HAP-1 (cell line): ENCODE results near the gene TRPM3.

Experiments
- DNase-seq, 2 experiments: peaks; one replicate each; pipeline ENCODE4 v3.0.0-alpha.2; 2016 to 2020; ENCODE audit warnings: low spot score in 2 of 2
- H3K27me3 ChIP-seq: fragments of 250-450 bp; sonication (Bioruptor Pico); 2 replicates; pipeline ENCODE4 v1.5.1; 2020; ENCODE audit warnings: low read depth, mild to moderate bottlenecking, moderate library complexity
- H3K36me3 ChIP-seq: fragments of 250-450 bp; sonication (Bioruptor Pico); replicated peaks from 2 replicates; pipeline ENCODE4 v1.5.1; 2020; ENCODE audit warnings: mild to moderate bottlenecking
- H3K4me1 ChIP-seq: fragments of 250-450 bp; sonication (Bioruptor Pico); 2 replicates; pipeline ENCODE4 v1.5.1; 2020; ENCODE audit warnings: mild to moderate bottlenecking
- H3K4me3 ChIP-seq: fragments of 250-450 bp; sonication (Bioruptor Pico); 2 replicates; pipeline ENCODE4 v1.5.1; 2020; ENCODE audit warnings: mild to moderate bottlenecking, moderate library complexity
- H3K9me3 ChIP-seq: fragments of 250-450 bp; sonication (Bioruptor Pico); 2 replicates; pipeline ENCODE4 v1.5.1; 2020; ENCODE audit warnings: mild to moderate bottlenecking, moderate library complexity
- in situ Hi-C: fragments of 300-500 bp; cut with MboI; formaldehyde crosslinking; loops from 3 replicates; pipeline ENCODE4 v1.14.3; 2020; ENCODE audit warnings: low sequenced_read_pairs, inconsistent platforms, mixed read lengths

Gene TRPM3

DNA sequence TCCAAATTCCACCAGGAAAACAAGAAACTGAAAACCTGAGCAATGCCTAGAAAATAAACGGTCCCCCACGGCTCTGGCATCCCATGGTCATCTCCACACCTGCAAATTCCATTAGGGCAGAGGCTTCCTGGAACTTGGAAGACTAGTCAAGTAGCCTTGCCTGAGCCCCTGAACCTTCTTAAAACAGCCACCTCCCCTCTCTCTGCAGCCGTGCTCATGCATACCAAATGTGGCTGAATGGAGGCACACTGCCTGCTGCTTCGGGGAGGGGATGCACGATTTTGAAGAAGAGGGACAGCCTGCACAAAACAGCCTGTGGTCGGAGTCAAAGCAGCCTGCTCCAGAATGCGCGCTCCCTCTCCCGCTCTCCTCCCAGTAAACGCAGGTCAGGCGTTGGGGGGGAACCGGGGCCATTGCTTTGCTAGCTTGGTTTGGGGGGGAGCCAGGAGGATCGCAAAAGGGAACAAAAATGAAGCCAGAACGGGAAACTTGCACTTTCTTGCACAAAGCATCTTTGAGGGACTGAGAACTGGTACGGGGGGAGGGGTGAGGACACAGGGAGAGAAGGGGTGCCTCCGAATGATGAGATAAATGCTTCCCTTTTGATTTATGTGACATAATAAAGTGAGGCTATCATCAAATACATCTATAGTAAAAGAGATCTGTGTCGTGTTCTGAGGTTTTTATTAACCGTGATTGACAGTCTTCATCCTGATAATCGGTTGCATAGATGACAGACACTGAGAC, at the start of gene TRPM3:
TSS of gene TRPM3 (minus strand) at position 347 of the 747 bp plus-strand sequence. CDS start at position 80, 267 bp downstream.
- in situ Hi-C loops, result no loop called here
- H3K36me3 ChIP-seq, result no peaks in the 10 kb centered on the region
- H3K4me3 ChIP-seq, result no peak within 1 kb of the TSS
- no peaks in the 10 kb centered on the region for H3K9me3 ChIP-seq
- H3K27me3 ChIP-seq, result peaks cover 46% of the 10 kb centered on the region
- H3K4me1 ChIP-seq, result no peaks in the 10 kb centered on the region
- DNase-seq, result no peak

DNA sequence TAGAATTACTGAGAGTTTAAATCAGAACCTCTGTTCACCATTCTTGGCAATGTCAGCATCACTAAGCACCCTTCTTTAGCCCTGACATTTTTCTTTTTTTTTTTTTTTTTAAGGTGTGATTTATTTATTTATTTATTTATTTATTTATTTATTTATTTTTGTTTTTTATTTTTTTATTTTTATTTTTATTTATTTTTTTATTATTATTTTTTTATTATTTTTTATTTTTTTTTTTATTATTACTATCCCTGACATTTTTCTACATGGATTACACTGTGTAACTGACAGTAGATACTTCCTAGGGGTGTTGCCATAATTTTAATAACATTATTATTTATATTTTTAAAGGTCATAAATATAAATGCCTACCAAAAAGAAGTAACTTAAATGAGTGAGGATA, 47.0 kb upstream of the TRPM3 start:
- no peaks in the 10 kb centered on the region for H3K9me3 ChIP-seq
- H3K36me3 ChIP-seq, result no peaks in the 10 kb centered on the region
- in situ Hi-C loops, result no loop called here
- peaks cover 13% of the 10 kb centered on the region for H3K4me1 ChIP-seq
- no peak for DNase-seq
- no peaks in the 10 kb centered on the region for H3K27me3 ChIP-seq
- H3K4me3 ChIP-seq, result no peak overlapping the region

GRCh38 chr9:71162126-71162525, 40.7 kb upstream of the TRPM3 start:
- Histone ChIP-seq H3K4me3 (no peak overlapping the region), H3K27me3 (no peaks in the 10 kb centered on the region), H3K36me3 (no peaks in the 10 kb centered on the region), H3K9me3 (no peaks in the 10 kb centered on the region), H3K4me1 (no peaks in the 10 kb centered on the region)
- in situ Hi-C loops, result no loop called here
- no peak for DNase-seq

- DNase-seq, result no peak
- H3K9me3 ChIP-seq, result no peaks in the 10 kb centered on the region
- no peaks in the 10 kb centered on the region for H3K36me3 ChIP-seq
- H3K27me3 ChIP-seq, result no peaks in the 10 kb centered on the region
- H3K4me3 ChIP-seq, result no peak overlapping the region
- in situ Hi-C loops, result no loop called here
- H3K4me1 ChIP-seq, result no peaks in the 10 kb centered on the region
These were observed 36.3 kb upstream of the TRPM3 start for GRCh38 chr9:71157731-71158130.

- no peaks in the 10 kb centered on the region for H3K27me3 ChIP-seq
- no peak for DNase-seq
- no peak overlapping the region for H3K4me3 ChIP-seq
- H3K9me3 ChIP-seq, result no peaks in the 10 kb centered on the region
- in situ Hi-C loops, result no loop called here
- no peaks in the 10 kb centered on the region for H3K4me1 ChIP-seq
- H3K36me3 ChIP-seq, result no peaks in the 10 kb centered on the region
These were observed 25.9 kb upstream of the TRPM3 start for GRCh38 chr9:71147368-71147767.

DNA sequence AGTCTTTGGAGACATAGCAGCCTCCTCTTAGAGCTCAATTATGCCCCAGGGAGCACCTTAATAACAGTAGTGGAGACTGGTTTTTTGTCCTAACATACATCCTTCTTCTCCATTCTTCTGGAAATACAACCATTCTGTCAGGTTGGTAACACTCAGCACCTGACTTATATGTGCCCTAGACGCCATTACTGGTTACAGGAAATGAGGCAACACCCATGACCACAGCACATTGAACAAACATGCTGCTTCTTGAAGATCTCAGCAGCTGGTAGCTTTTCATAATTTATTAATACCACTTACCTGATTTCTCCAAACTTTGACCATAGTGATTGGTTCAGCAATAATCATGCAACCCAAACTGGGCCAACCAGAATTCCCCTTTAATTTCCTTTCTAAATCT, 25.1 kb upstream of the TRPM3 start:
- no peaks in the 10 kb centered on the region for H3K9me3 ChIP-seq
- no peaks in the 10 kb centered on the region for H3K4me1 ChIP-seq
- 0 out of 2 replicates have a peak, but pooled peaks cover 2% of the 10 kb centered on the region for H3K27me3 ChIP-seq
- DNase-seq, result no peak
- H3K36me3 ChIP-seq, result no peaks in the 10 kb centered on the region
- H3K4me3 ChIP-seq, result no peak overlapping the region
- in situ Hi-C loops, result no loop called here

GRCh38 chr9:71145179-71145578, 23.8 kb upstream of the TRPM3 start:
- H3K36me3 ChIP-seq, result no peaks in the 10 kb centered on the region
- in situ Hi-C loops, result no loop called here
- H3K4me1 ChIP-seq, result no peaks in the 10 kb centered on the region
- H3K4me3 ChIP-seq, result no peak overlapping the region
- peaks cover 6% of the 10 kb centered on the region; the same call in 1 of the 2 replicates for H3K27me3 ChIP-seq
- no peak for DNase-seq
- no peaks in the 10 kb centered on the region for H3K9me3 ChIP-seq

DNA sequence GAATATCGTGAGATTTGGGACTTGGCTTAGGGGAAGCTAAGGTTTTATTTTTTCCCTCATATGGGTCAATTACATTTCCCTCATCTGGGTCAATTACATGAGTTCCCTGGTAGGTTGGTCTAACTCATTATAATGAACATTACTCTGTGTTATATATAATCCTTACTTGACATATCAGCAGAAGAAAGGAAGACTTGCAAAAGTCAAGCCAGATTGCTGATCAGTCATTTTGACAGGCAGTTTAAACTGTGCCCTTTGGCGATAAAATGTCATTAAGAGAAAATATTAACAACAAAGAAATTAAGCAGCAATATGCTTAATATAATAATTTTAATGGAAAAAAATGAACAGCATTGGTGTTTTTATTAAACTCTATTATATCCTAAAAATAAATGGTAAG, 23.1 kb upstream of the TRPM3 start:
- Histone ChIP-seq H3K9me3 (no peaks in the 10 kb centered on the region), H3K27me3 (peaks cover 6% of the 10 kb centered on the region; the same call in 1 of the 2 replicates), H3K4me1 (no peaks in the 10 kb centered on the region), H3K36me3 (no peaks in the 10 kb centered on the region), H3K4me3 (no peak overlapping the region)
- no peak for DNase-seq
- in situ Hi-C loops, result no loop called here

DNA sequence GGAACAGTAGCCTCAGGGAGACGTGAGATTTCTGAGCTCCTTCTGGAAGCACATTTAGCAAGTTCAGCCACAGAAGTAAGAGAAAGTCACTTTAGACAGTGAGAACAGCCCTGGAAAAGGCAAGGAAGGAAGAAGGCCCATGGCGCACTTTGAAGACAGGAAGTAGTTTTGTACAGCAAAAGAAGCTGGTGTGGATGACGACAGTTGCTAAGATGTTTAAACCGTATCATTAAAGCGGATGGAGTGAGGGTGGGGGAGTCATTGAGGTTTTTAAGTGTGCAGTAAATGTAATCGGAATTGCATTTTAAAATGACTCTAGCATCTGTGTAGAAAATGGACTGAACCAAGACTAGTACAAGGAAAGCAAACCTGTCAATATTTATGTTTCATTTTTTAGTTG, 15.3 kb upstream of the TRPM3 start:
- no peaks in the 10 kb centered on the region for H3K9me3 ChIP-seq
- H3K4me3 ChIP-seq, result no peak overlapping the region
- no peaks in the 10 kb centered on the region for H3K36me3 ChIP-seq
- DNase-seq, result no peak
- H3K4me1 ChIP-seq, result peaks cover 1% of the 10 kb centered on the region; the same call in 1 of the 2 replicates
- peaks cover 12% of the 10 kb centered on the region for H3K27me3 ChIP-seq
- in situ Hi-C loops, result no loop called here

DNA sequence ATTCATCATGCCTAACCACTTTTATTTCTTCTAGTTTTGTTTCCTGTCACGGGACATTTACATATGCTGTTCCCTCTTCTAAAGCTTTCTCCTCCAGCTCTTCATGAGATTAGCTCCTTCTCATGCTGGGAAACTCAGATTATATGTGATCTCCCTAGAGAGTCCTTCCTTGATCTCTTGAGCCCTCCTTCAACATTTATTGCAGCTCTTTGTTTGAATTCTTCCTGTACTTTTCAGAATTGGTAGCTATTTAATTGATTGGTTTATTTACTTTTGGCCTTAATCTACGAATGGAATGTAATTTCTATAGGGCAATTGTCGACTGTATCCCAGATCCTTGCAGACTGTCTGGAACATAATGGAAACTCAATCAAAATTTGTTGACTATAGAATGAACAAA, 9.7 kb upstream of the TRPM3 start:
- in situ Hi-C loops, result no loop called here
- peak in 1 of 2 experiments; percentile 84 for DNase-seq

GRCh38 chr9:71130521-71130920, 9.1 kb upstream of the TRPM3 start:
- Histone ChIP-seq H3K9me3 (no peaks in the 10 kb centered on the region), H3K4me1 (peaks cover 5% of the 10 kb centered on the region; the same call in 1 of the 2 replicates), H3K36me3 (no peaks in the 10 kb centered on the region), H3K27me3 (peaks cover 25% of the 10 kb centered on the region), H3K4me3 (no peak overlapping the region)
- no peak for DNase-seq
- in situ Hi-C loops, result no loop called here

More for the DNA sequence above, 9.7 kb upstream of the TRPM3 start:
- Histone ChIP-seq H3K27me3 (peaks cover 28% of the 10 kb centered on the region), H3K4me3 (no peak overlapping the region), H3K4me1 (peaks cover 5% of the 10 kb centered on the region; the same call in 1 of the 2 replicates), H3K9me3 (no peaks in the 10 kb centered on the region), H3K36me3 (no peaks in the 10 kb centered on the region)

GRCh38 chr9:71128796-71129195, 7.4 kb upstream of the TRPM3 start:
- in situ Hi-C loops, result no loop called here
- Histone ChIP-seq H3K4me3 (no peak overlapping the region), H3K36me3 (no peaks in the 10 kb centered on the region), H3K9me3 (no peaks in the 10 kb centered on the region), H3K4me1 (peaks cover 5% of the 10 kb centered on the region; the same call in 1 of the 2 replicates), H3K27me3 (peaks cover 32% of the 10 kb centered on the region)
- no peak for DNase-seq

GRCh38 chr9:71127301-71127700, 5.9 kb upstream of the TRPM3 start:
- no peak overlapping the region for H3K4me3 ChIP-seq
- no peaks in the 10 kb centered on the region for H3K9me3 ChIP-seq
- H3K4me1 ChIP-seq, result peaks cover 5% of the 10 kb centered on the region; the same call in 1 of the 2 replicates
- in situ Hi-C loops, result no loop called here
- peaks cover 45% of the 10 kb centered on the region for H3K27me3 ChIP-seq
- no peak for DNase-seq
- H3K36me3 ChIP-seq, result no peaks in the 10 kb centered on the region

DNA sequence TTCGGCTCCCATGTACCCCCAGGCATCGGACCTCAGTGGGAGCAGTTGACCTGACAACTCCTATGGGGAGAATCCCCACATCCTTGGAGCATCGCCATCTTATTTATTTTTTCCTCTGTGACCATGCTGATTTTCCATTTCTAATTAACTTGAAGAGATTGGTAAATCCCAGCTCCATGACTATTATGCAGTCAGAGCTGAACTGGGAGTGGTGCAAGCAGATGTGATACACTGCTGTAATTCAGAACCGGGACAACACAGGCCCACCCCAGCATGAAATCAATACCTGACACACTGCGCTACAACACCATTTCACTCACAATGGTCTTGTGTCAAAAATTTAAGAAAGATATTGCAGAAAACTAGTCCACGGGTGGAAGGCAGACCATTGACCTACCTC, 1.0 kb upstream of the TRPM3 start:
- peaks cover 45% of the 10 kb centered on the region for H3K27me3 ChIP-seq
- no peak overlapping the region for H3K4me3 ChIP-seq
- no peaks in the 10 kb centered on the region for H3K9me3 ChIP-seq
- no peak for DNase-seq
- H3K4me1 ChIP-seq, result no peaks in the 10 kb centered on the region
- H3K36me3 ChIP-seq, result no peaks in the 10 kb centered on the region
- in situ Hi-C loops, result no loop called here

- H3K9me3 ChIP-seq, result no peaks in the 10 kb centered on the region
- in situ Hi-C loops, result no loop called here
- H3K4me3 ChIP-seq, result no peak overlapping the region
- DNase-seq, result no peak
- H3K4me1 ChIP-seq, result no peaks in the 10 kb centered on the region
- peaks cover 46% of the 10 kb centered on the region for H3K27me3 ChIP-seq
- H3K36me3 ChIP-seq, result no peaks in the 10 kb centered on the region
These were observed 528 bp upstream of the TRPM3 start for GRCh38 chr9:71122022-71122275.
